Fibroblast of villous mesenchyme (primary cell): Measurements from ENCODE around the gene TNFAIP3. TPM values are rescaled to one million over a fixed set of nuclear protein-coding genes. Genes with fewer than 3 reads are reported as not detected.

Experiments used
- DNase-seq: peaks from one replicate; pipeline ENCODE4 v3.0.0-alpha.2; 2010; ENCODE audit warnings: low read depth
- H3K4me3 ChIP-seq: 2 replicates; pipeline ENCODE4 v1.5.1; 2011; ENCODE audit warnings: low read depth, mild to moderate bottlenecking, low read length
- CTCF ChIP-seq: IDR thresholded peaks from 2 replicates; pipeline ENCODE4 v1.5.1; 2012; ENCODE audit warnings: low read depth, mild to moderate bottlenecking, low read length; ENCODE audit not compliant: insufficient read depth
- total RNA-seq: library from RNA; depleted of rRNA; stranded (reverse); fragments of >200 nt; gene quantifications from 2 replicates; pipeline ENCODE4 v1.2.3, GENCODE V29; 2012

Gene TNFAIP3
- total RNA-seq, 1 donor = 3.9 TPM

DNA sequence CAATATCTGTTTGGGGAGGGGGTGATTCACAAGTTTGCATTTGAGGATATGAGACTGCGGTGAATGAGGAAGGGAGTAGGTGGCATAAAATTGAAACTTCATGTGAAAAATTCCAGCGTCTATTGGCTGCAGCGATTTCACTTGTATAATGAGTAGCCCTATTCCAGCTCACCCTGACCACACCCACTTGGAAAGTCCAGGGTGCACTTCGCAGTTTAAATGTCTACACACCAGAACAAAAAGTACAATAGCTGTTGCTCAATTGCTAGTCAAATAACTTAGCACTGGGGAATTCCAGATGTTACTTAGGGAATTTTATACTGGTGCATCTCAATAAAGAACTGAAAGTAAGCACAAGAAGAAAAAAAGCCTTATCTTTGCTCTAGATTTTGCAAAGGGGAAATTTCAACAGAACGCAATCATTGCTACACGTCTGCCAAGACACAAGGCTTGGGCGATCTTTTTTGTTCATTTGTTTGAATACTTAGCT, 6.3 kb downstream of the TNFAIP3 start:
- no peak for TF ChIP-seq CTCF
- H3K4me3 ChIP-seq = peak overlapping the region; percentile 19
- peak; percentile 88 for DNase-seq

GRCh38 chr6:137874204-137875057, 7.4 kb downstream of the TNFAIP3 start:
- TF ChIP-seq CTCF = no peak
- no peak for DNase-seq
- no peak overlapping the region for H3K4me3 ChIP-seq

- DNase-seq = no peak
- no peak overlapping the region for H3K4me3 ChIP-seq
- no peak for TF ChIP-seq CTCF
Observed at GRCh38 chr6:137875058-137875520, 8.0 kb downstream of the TNFAIP3 start.

GRCh38 chr6:137875606-137876005, 8.5 kb downstream of the TNFAIP3 start:
- no peak for DNase-seq
- no peak for TF ChIP-seq CTCF
- H3K4me3 ChIP-seq = no peak overlapping the region

DNA sequence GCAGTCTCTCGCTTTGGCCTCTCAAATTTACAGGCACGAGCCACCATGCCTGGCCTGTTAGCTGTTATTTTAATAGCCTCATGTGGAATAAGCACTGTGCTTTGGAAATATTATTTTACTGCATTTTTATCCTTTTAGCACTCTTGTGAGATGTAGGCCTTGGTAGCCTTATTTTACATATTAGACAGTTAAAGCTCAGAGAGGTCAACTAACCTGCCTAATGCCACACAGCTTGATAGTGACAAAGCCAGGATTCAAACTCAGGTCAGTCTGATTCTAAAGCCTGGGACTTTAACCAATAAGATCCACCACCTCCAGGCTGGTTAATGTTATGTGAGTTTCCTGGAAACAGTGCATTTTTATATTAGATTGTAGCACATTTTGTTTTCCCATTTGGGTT, 9.5 kb downstream of the TNFAIP3 start:
- no peak for DNase-seq
- no peak overlapping the region for H3K4me3 ChIP-seq
- no peak for TF ChIP-seq CTCF

GRCh38 chr6:137877113-137877512, 10.1 kb downstream of the TNFAIP3 start:
- no peak for DNase-seq
- no peak for TF ChIP-seq CTCF
- no peak overlapping the region for H3K4me3 ChIP-seq
